IMR-90 (cell line): ENCODE data around the gene LRRC18. TPM values are rescaled to one million over a fixed set of nuclear protein-coding genes. Genes with fewer than 3 reads are reported as not detected.

Experiments used
- ATAC-seq: fragments of 200-7000 bp; cut with Tn5 transposase; 2 replicates; pipeline ENCODE4 v1.9.1; 2020; ENCODE audit warnings: low read depth, mild to moderate bottlenecking, moderate library complexity
- BruUV-seq: library from RNA; stranded (reverse); fragments of 400-500 nt; replicated peaks from 2 replicates; lab custom pipeline; 2021; lab: Mats Ljungman, UMichigan
- CTCF ChIA-PET: fragments of 300-600 bp; formaldehyde crosslinking; extraction: SDS; loops from one replicate; lab custom pipeline; 2021; ENCODE audit warnings: antibody characterized with exemption; lab: Yijun Ruan, JAX
- POLR2A ChIA-PET: fragments of 300-600 bp; sonication (Branson Sonifier 250); formaldehyde crosslinking; loops from one replicate; lab custom pipeline; 2022; ENCODE audit warnings: antibody characterized with exemption; ENCODE audit not compliant: unreplicated experiment; lab: Charles Lee
- DNase-seq: peaks from one replicate; pipeline ENCODE4 v3.0.0; 2013
- H2AFZ ChIP-seq: replicated peaks from 2 replicates; pipeline ENCODE3; 2013; ENCODE audit warnings: low read length, mild to moderate bottlenecking; ENCODE audit not compliant: poor library complexity
- H2AK5ac ChIP-seq: 2 replicates; pipeline ENCODE4 v1.6.1; 2013; ENCODE audit warnings: low read depth, low read length, inconsistent platforms
- H2AK9ac ChIP-seq: replicated peaks from 2 replicates; pipeline ENCODE3; 2013; ENCODE audit warnings: mild to moderate bottlenecking, low read depth, low read length, moderate library complexity; ENCODE audit not compliant: poor library complexity
- H2BK120ac ChIP-seq: 2 replicates; pipeline ENCODE4 v1.6.1; 2013; ENCODE audit warnings: low read depth, low read length, inconsistent platforms
- H2BK15ac ChIP-seq: 3 replicates; pipeline ENCODE4 v1.6.1; 2013; ENCODE audit warnings: low read depth, low read length, inconsistent platforms
- H2BK20ac ChIP-seq: 2 replicates; pipeline ENCODE4 v1.6.1; 2013; ENCODE audit warnings: low read depth, mild to moderate bottlenecking, inconsistent platforms, low read length, moderate library complexity
- H2BK5ac ChIP-seq: 2 replicates; pipeline ENCODE4 v1.6.1; 2013; ENCODE audit warnings: mild to moderate bottlenecking, low read depth, low read length, inconsistent platforms; ENCODE audit not compliant: poor library complexity, severe bottlenecking
- H3K14ac ChIP-seq: replicated peaks from 2 replicates; pipeline ENCODE4 v1.6.1; 2013; ENCODE audit warnings: low read depth, low read length, inconsistent platforms
- H3K18ac ChIP-seq: 2 replicates; pipeline ENCODE4 v1.6.1; 2013; ENCODE audit warnings: low read depth, low read length, control low read depth
- H3K23ac ChIP-seq: 2 replicates; pipeline ENCODE4 v1.6.1; 2013; ENCODE audit warnings: low read depth, low read length, inconsistent platforms
- H3K27ac ChIP-seq: 2 replicates; pipeline ENCODE4 v1.5.1; 2013; ENCODE audit warnings: mild to moderate bottlenecking, control low read depth, low read length; ENCODE audit not compliant: insufficient read depth
- H3K27me3 ChIP-seq: 2 replicates; pipeline ENCODE4 v1.6.1; 2013; ENCODE audit warnings: low read length; ENCODE audit not compliant: control insufficient read depth, insufficient read depth
- H3K36me3 ChIP-seq: 2 replicates; pipeline ENCODE4 v1.6.1; 2013; ENCODE audit warnings: low read length, mixed read lengths; ENCODE audit not compliant: control insufficient read depth, insufficient read depth
- H3K4ac ChIP-seq: 2 replicates; pipeline ENCODE4 v1.6.1; 2013; ENCODE audit warnings: low read depth, low read length, inconsistent platforms
- H3K4me1 ChIP-seq: 2 replicates; pipeline ENCODE4 v1.6.1; 2013; ENCODE audit warnings: low read length, mixed read lengths; ENCODE audit not compliant: control insufficient read depth, insufficient read depth
- H3K4me2 ChIP-seq: 2 replicates; pipeline ENCODE4 v1.6.1; 2013; ENCODE audit warnings: low read depth, mild to moderate bottlenecking, control low read depth, low read length, moderate library complexity
- H3K4me3 ChIP-seq: 2 replicates; pipeline ENCODE4 v1.5.1; 2013; ENCODE audit warnings: low read depth, mild to moderate bottlenecking, control low read depth, low read length, moderate library complexity; ENCODE audit not compliant: insufficient read depth
- H3K56ac ChIP-seq: 2 replicates; pipeline ENCODE4 v1.6.1; 2013; ENCODE audit warnings: low read length, inconsistent platforms; ENCODE audit not compliant: insufficient read depth; ENCODE audit errors: extremely low read depth
- H3K79me1 ChIP-seq, 2 experiments: 2 replicates each; pipeline ENCODE4 v1.6.1; 2013; ENCODE audit warnings: low read length in 2 of 2, inconsistent platforms in 1 of 2, low read depth in 1 of 2
- H3K9ac ChIP-seq: 2 replicates; pipeline ENCODE4 v1.6.1; 2013; ENCODE audit warnings: low read depth, low read length, control low read depth
- H3K9me1 ChIP-seq: 2 replicates; pipeline ENCODE4 v1.6.1; 2013; ENCODE audit warnings: low read length, inconsistent platforms; ENCODE audit not compliant: insufficient read depth
- H3K9me3 ChIP-seq: 2 replicates; pipeline ENCODE4 v1.6.1; 2013; ENCODE audit warnings: low read length; ENCODE audit not compliant: control insufficient read depth, insufficient read depth
- H4K20me1 ChIP-seq: 2 replicates; pipeline ENCODE4 v1.6.1; 2013; ENCODE audit warnings: low read length, inconsistent platforms; ENCODE audit not compliant: insufficient read depth
- H4K5ac ChIP-seq: 2 replicates; pipeline ENCODE4 v1.6.1; 2013; ENCODE audit warnings: mild to moderate bottlenecking, low read depth, low read length, control low read depth
- H4K8ac ChIP-seq, 2 experiments: 2 replicates each; pipeline ENCODE4 v1.6.1; 2013; ENCODE audit warnings: low read depth in 2 of 2, low read length in 2 of 2, control low read depth in 1 of 2, inconsistent platforms in 1 of 2
- H4K91ac ChIP-seq: 2 replicates; pipeline ENCODE4 v1.6.1; 2013; ENCODE audit warnings: low read depth, low read length, inconsistent platforms; ENCODE audit not compliant: insufficient read depth
- BHLHE40 ChIP-seq: fragments of 150-350 bp; IDR thresholded peaks from 2 replicates; pipeline ENCODE4 v1.6.1; 2016; ENCODE audit warnings: mild to moderate bottlenecking, low read depth, low read length
- CEBPB ChIP-seq: IDR thresholded peaks from 2 replicates; pipeline ENCODE4 v1.6.1; 2012; ENCODE audit warnings: low read depth, low read length, improper control_type of control experiment
- CHD1 ChIP-seq: IDR thresholded peaks from 2 replicates; pipeline ENCODE4 v1.6.1; 2012; ENCODE audit warnings: low read depth, low read length, improper control_type of control experiment
- FOS ChIP-seq: fragments of 150-350 bp; IDR thresholded peaks from 2 replicates; pipeline ENCODE4 v1.6.1; 2016; ENCODE audit warnings: low read depth, low read length
- MAFK ChIP-seq: IDR thresholded peaks from 2 replicates; pipeline ENCODE4 v1.6.1; 2012; ENCODE audit warnings: low read depth, low read length, improper control_type of control experiment
- MAZ ChIP-seq: IDR thresholded peaks from 2 replicates; pipeline ENCODE4 v1.6.1; 2012; ENCODE audit warnings: low read depth, mild to moderate bottlenecking, low read length, improper control_type of control experiment, moderate library complexity, borderline replicate concordance
- MXI1 ChIP-seq: IDR thresholded peaks from 2 replicates; pipeline ENCODE4 v1.6.1; 2012; ENCODE audit warnings: low read depth, mild to moderate bottlenecking, low read length, moderate library complexity, borderline replicate concordance
- NFE2L2 ChIP-seq: fragments of 150-350 bp; IDR thresholded peaks from 2 replicates; pipeline ENCODE4 v1.6.1; 2016; ENCODE audit warnings: low read depth, mild to moderate bottlenecking, low read length
- POLR2A ChIP-seq: IDR thresholded peaks from 2 replicates; pipeline ENCODE4 v1.6.1; 2012; ENCODE audit warnings: mild to moderate bottlenecking, low read depth, low read length
- RAD21 ChIP-seq: IDR thresholded peaks from 2 replicates; pipeline ENCODE4 v1.6.1; 2012; ENCODE audit warnings: low read length, improper control_type of control experiment
- RCOR1 ChIP-seq: IDR thresholded peaks from 2 replicates; pipeline ENCODE4 v1.6.1; 2012; ENCODE audit warnings: mild to moderate bottlenecking, low read length, improper control_type of control experiment; ENCODE audit not compliant: insufficient replicate concordance
- RFX5 ChIP-seq: IDR thresholded peaks from 2 replicates; pipeline ENCODE4 v1.8.0; 2012; ENCODE audit warnings: low read depth, mild to moderate bottlenecking, low read length, moderate library complexity
- SMC3 ChIP-seq: fragments of 150-350 bp; IDR thresholded peaks from 2 replicates; pipeline ENCODE4 v1.6.1; 2016; ENCODE audit warnings: low read depth, mild to moderate bottlenecking, antibody characterized with exemption, low read length, moderate library complexity
- WGBS, 2 experiments: methylation state at CpG; one replicate each; pipeline versions ENCODE4 v1.1.5 to v1.1.7; 2013; ENCODE audit warnings: missing lambda C conversion rate in 2 of 2; ENCODE audit not compliant: insufficient read length in 1 of 2; ENCODE audit errors: extremely low coverage in 2 of 2; 5-methylcytosine and 5-hydroxymethylcytosine counted together
- dilution Hi-C: fragments of 300-500 bp; cut with HindIII; formaldehyde crosslinking; loops from one replicate; pipeline ENCODE4 v1.14.3; 2018; ENCODE audit warnings: low sequenced_read_pairs; ENCODE audit not compliant: unreplicated experiment
- in situ Hi-C: fragments of 300-500 bp; cut with MboI; formaldehyde crosslinking; loops from 3 replicates; pipeline ENCODE4 v1.14.3; 2019; ENCODE audit warnings: low sequenced_read_pairs, inconsistent platforms, mixed read lengths
- intact Hi-C: fragments of 100-400 bp; cut with micrococcal nuclease; formaldehyde crosslinking; loops from 2 replicates; pipeline ENCODE4 v1.10.0; 2022
- polyA plus RNA-seq, 3 experiments: library from polyadenylated mRNA; depleted of rRNA; stranded (reverse); fragments of >200 nt; gene quantifications; 2 replicates each; pipeline ENCODE4 v1.2.3, GENCODE V29; 2012; ENCODE audit warnings: low replicate concordance in 1 of 3
- total RNA-seq: library from RNA; depleted of rRNA; stranded (reverse); fragments of >200 nt; gene quantifications from 2 replicates; pipeline ENCODE4 v1.2.3, GENCODE V29; 2012
- TF ChIP-seq, protein P1 (sequence below): fragments of 150-350 bp; IDR thresholded peaks from 2 replicates; pipeline ENCODE4 v1.6.1; 2016; ENCODE audit warnings: low read depth, mild to moderate bottlenecking, low read length, moderate library complexity, borderline replicate concordance
- TF ChIP-seq, protein P2 (sequence below): conservative IDR thresholded peaks from 2 replicates; pipeline ENCODE4 v1.5.1; 2012; ENCODE audit warnings: mild to moderate bottlenecking, low read depth, low read length, improper control_type of control experiment
- TF ChIP-seq, protein P3 (sequence below): fragments of 150-350 bp; IDR thresholded peaks from 2 replicates; pipeline ENCODE4 v1.6.1; 2017; ENCODE audit warnings: mild to moderate bottlenecking, antibody characterized with exemption, low read length, low read depth

Gene LRRC18
- total and polyA plus RNA-seq, 2 of the 4 experiments (the other 2 are of a cell fraction): not detected

DNA sequence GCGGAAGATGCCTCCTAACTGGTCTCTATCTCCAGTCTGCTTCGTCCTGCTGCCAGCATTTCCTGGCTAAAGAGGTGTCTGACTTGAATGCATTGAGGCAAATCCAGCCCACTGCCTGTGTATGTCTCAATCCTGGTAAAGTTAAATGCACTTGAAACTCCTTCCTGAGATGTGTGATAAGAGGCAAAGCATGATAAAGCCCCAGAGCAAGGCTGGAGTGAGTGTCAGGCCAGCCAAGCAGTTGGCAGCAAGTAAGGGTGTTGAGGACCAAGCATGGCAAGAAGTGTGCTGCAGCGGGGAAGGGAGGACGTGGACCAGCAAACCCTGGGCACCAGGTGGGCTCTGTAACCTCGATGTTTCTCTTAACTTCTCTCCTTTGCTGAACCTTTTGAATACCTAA is 29.1 kb downstream of the LRRC18 start:
- no peak overlapping the region for H2BK5ac ChIP-seq
- H3K36me3 ChIP-seq: no peaks in the 10 kb centered on the region
- ATAC-seq (no peak), DNase-seq (no peak)
- H3K4me2 ChIP-seq: no peak overlapping the region
- H3K56ac ChIP-seq: no peak overlapping the region
- H2BK120ac ChIP-seq: no peak overlapping the region
- H3K4me3 ChIP-seq: no peak overlapping the region
- no peaks in the 10 kb centered on the region for H4K20me1 ChIP-seq
- ChIA-PET CTCF (no interaction called here), POLR2A (no interaction called here)
- no peak overlapping the region for H3K18ac ChIP-seq
- no peak overlapping the region for H3K9ac ChIP-seq
- no peak overlapping the region for H4K5ac ChIP-seq
- H2BK15ac ChIP-seq: no peak overlapping the region
- in situ Hi-C loops: no loop called here
- H2AK5ac ChIP-seq: no peak overlapping the region
- H3K9me3 ChIP-seq: no peaks in the 10 kb centered on the region
- no peaks in the 10 kb centered on the region for H3K9me1 ChIP-seq
- no TSS peak for BruUV-seq
- TF ChIP-seq FOS (no peak), NFE2L2 (no peak), RAD21 (no peak), RCOR1 (no peak), POLR2A (no peak), MAZ (no peak), CEBPB (no peak), BHLHE40 (no peak), MAFK (no peak), CHD1 (no peak), RFX5 (no peak), MXI1 (no peak), SMC3 (no peak)
- TF ChIP-seq, protein P1, sequence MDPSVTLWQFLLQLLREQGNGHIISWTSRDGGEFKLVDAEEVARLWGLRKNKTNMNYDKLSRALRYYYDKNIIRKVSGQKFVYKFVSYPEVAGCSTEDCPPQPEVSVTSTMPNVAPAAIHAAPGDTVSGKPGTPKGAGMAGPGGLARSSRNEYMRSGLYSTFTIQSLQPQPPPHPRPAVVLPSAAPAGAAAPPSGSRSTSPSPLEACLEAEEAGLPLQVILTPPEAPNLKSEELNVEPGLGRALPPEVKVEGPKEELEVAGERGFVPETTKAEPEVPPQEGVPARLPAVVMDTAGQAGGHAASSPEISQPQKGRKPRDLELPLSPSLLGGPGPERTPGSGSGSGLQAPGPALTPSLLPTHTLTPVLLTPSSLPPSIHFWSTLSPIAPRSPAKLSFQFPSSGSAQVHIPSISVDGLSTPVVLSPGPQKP: no peak
- TF ChIP-seq, protein P2, sequence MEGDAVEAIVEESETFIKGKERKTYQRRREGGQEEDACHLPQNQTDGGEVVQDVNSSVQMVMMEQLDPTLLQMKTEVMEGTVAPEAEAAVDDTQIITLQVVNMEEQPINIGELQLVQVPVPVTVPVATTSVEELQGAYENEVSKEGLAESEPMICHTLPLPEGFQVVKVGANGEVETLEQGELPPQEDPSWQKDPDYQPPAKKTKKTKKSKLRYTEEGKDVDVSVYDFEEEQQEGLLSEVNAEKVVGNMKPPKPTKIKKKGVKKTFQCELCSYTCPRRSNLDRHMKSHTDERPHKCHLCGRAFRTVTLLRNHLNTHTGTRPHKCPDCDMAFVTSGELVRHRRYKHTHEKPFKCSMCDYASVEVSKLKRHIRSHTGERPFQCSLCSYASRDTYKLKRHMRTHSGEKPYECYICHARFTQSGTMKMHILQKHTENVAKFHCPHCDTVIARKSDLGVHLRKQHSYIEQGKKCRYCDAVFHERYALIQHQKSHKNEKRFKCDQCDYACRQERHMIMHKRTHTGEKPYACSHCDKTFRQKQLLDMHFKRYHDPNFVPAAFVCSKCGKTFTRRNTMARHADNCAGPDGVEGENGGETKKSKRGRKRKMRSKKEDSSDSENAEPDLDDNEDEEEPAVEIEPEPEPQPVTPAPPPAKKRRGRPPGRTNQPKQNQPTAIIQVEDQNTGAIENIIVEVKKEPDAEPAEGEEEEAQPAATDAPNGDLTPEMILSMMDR: no peak
- TF ChIP-seq, protein P3, sequence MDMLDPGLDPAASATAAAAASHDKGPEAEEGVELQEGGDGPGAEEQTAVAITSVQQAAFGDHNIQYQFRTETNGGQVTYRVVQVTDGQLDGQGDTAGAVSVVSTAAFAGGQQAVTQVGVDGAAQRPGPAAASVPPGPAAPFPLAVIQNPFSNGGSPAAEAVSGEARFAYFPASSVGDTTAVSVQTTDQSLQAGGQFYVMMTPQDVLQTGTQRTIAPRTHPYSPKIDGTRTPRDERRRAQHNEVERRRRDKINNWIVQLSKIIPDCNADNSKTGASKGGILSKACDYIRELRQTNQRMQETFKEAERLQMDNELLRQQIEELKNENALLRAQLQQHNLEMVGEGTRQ: no peak
- no peaks in the 10 kb centered on the region for H3K4me1 ChIP-seq
- no peak overlapping the region for H2BK20ac ChIP-seq
- no peak overlapping the region for H4K91ac ChIP-seq
- no peak overlapping the region for H3K27ac ChIP-seq
- no peak overlapping the region for H3K14ac ChIP-seq
- H4K8ac ChIP-seq: no peak overlapping the region
- H2AFZ ChIP-seq: no peak overlapping the region
- H3K23ac ChIP-seq: no peak overlapping the region
- H3K27me3 ChIP-seq: peaks cover 14% of the 10 kb centered on the region
- intact Hi-C loops: no loop called here
- H3K79me1 ChIP-seq: no peaks in the 10 kb centered on the region
- dilution Hi-C loops: no loop called here
- WGBS, 2 experiments: no CpG with 5 or more reads among the region's 5 CpGs
- H3K4ac ChIP-seq: no peak overlapping the region
- no peak overlapping the region for H2AK9ac ChIP-seq
